ENCODE data around the gene TBL1X. TPM values are rescaled to one million over a fixed set of nuclear protein-coding genes. Genes with fewer than 3 reads are reported as not detected.
A peak's percentile ranks its signal among the peaks of the same experiment; 100 is the strongest.

Gene TBL1X
- total and polyA plus RNA-seq, 2 of the 8 experiments (the other 6 are each of a cell fraction or from before 2014, with no cell fraction given): 13.3 to 25.6 TPM

DNA sequence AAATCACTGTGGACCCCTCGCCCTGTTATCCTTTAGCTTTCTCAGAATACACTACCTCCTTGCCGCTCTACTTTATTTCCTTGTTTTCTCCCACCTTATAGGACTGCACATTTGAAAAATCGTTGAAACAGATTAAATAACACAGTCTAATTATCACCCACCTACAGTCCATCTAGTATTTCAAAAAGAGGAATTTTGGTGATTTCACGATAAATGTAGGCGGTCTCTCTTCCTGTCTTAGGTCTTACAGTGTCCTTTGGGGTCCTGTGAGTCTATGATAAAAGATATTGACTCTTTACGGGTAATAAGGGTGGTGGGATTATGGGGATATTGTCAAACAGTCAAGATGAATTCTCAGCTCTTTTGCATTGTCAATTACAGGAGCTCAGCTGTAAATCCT lies 2.4 kb upstream of the TBL1X start:
- H3K27ac ChIP-seq (ENCODE audit: low read depth, low read length): no peak overlapping the region
- no peak for TF ChIP-seq HDAC6 (IDR thresholded peaks at IDR 0.05; ENCODE audit: low read depth, low read length)
- no peak for TF ChIP-seq GTF2F1 (IDR thresholded peaks at IDR 0.05; ENCODE audit: borderline replicate concordance, low read depth, low read length)
- TF ChIP-seq RXRA (IDR thresholded peaks at IDR 0.05; ENCODE audit: insufficient read depth, low read depth, low read length): no peak
- no peak for TF ChIP-seq JUND (IDR thresholded peaks at IDR 0.05; ENCODE audit: low read length)
- TF ChIP-seq CEBPB (IDR thresholded peaks at IDR 0.05; ENCODE audit: low read depth, low read length): no peak
- TF ChIP-seq RBBP5 (IDR thresholded peaks at IDR 0.05; ENCODE audit: borderline replicate concordance, low read depth, low read length): no peak
- TF ChIP-seq, protein P1, sequence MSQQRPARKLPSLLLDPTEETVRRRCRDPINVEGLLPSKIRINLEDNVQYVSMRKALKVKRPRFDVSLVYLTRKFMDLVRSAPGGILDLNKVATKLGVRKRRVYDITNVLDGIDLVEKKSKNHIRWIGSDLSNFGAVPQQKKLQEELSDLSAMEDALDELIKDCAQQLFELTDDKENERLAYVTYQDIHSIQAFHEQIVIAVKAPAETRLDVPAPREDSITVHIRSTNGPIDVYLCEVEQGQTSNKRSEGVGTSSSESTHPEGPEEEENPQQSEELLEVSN (IDR thresholded peaks at IDR 0.05): no peak
- TF ChIP-seq CBX8 (IDR thresholded peaks at IDR 0.05; ENCODE audit: borderline replicate concordance, low read depth, low read length): no peak
- TF ChIP-seq, protein P2, sequence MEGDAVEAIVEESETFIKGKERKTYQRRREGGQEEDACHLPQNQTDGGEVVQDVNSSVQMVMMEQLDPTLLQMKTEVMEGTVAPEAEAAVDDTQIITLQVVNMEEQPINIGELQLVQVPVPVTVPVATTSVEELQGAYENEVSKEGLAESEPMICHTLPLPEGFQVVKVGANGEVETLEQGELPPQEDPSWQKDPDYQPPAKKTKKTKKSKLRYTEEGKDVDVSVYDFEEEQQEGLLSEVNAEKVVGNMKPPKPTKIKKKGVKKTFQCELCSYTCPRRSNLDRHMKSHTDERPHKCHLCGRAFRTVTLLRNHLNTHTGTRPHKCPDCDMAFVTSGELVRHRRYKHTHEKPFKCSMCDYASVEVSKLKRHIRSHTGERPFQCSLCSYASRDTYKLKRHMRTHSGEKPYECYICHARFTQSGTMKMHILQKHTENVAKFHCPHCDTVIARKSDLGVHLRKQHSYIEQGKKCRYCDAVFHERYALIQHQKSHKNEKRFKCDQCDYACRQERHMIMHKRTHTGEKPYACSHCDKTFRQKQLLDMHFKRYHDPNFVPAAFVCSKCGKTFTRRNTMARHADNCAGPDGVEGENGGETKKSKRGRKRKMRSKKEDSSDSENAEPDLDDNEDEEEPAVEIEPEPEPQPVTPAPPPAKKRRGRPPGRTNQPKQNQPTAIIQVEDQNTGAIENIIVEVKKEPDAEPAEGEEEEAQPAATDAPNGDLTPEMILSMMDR (IDR thresholded peaks at IDR 0.05; ENCODE audit: control extremely low read depth in 1 of 3, insufficient read depth in 1 of 3, low read depth in 1 of 3, low read length in 3 of 3): no peak
- TF ChIP-seq POLR2AphosphoS5 (IDR thresholded peaks at IDR 0.05; ENCODE audit: low read depth, low read length): no peak

More for the DNA sequence above, 2.4 kb upstream of the TBL1X start:
- H4K8ac ChIP-seq (ENCODE audit: extremely low read depth, insufficient read depth, low read length): no peak overlapping the region
- no peak overlapping the region for H2BK120ac ChIP-seq (replicated peaks; ENCODE audit: low read depth, low read length)
- no peak overlapping the region for H2AK5ac ChIP-seq (ENCODE audit: low read depth, low read length)
- H3K4ac ChIP-seq (replicated peaks; ENCODE audit: insufficient read length, low read depth, low read length): no peak overlapping the region
- no peak overlapping the region for H3K4me3 ChIP-seq (ENCODE audit: extremely low read depth in 1 of 4, insufficient read depth in 2 of 4, low read depth in 3 of 4, low read length in 4 of 4)
- FAIRE-seq (no peak), DNase-seq (ENCODE audit: low read depth in 1 of 2, low spot score in 2 of 2) (no peak)
- H2BK15ac ChIP-seq (ENCODE audit: low read length): no peak overlapping the region
- no peak overlapping the region for H3K14ac ChIP-seq (ENCODE audit: insufficient read length)
- POLR2A ChIA-PET (ENCODE audit: partially characterized antibody): interaction anchor here (0.6 to 1.6 kb wide), 6 partner anchors 72 to 258 kb away, joined by 3 to 11 read pairs (median 4); no protein-coding TSS in a partner anchor
- 0 out of 2 replicates have a peak overlapping the region, but pooled peaks have one; percentile 52 for H2BK5ac ChIP-seq (ENCODE audit: low read depth, low read length)
- 0 out of 2 replicates have a peak overlapping the region, but pooled peaks have one; percentile 29 for H2AFZ ChIP-seq (ENCODE audit: low read length)
- H3K23me2 ChIP-seq (ENCODE audit: low read depth, low read length): peaks cover 10% of the 10 kb centered on the region; the same call in 1 of the 2 replicates
- no peaks in the 10 kb centered on the region for H3K9me3 ChIP-seq (ENCODE audit: insufficient read depth in 2 of 2, low read depth in 1 of 2, low read length in 1 of 2)
- H2BK12ac ChIP-seq (ENCODE audit: low read depth, low read length): no peak overlapping the region; the same call in 1 of the 2 replicates
- no peak overlapping the region for H3K23ac ChIP-seq (ENCODE audit: insufficient read length)
- no peak overlapping the region for H2BK20ac ChIP-seq (ENCODE audit: low read length)
- H3K79me2 ChIP-seq (ENCODE audit: control insufficient read depth in 1 of 2, insufficient read depth in 2 of 2, low read length in 2 of 2): peaks cover 0 to 13% of the 10 kb centered on the region in 2 experiments; a peak in 2 of 4 replicates
- H3K27me3 ChIP-seq (replicated peaks in 1 of 4; ENCODE audit: control insufficient read depth in 3 of 4, extremely low read depth in 1 of 4, insufficient read depth in 3 of 4, low read length in 3 of 4): no peaks in the 10 kb centered on the region
- H3K9ac ChIP-seq (replicated peaks in 1 of 4; ENCODE audit: extremely low read depth in 1 of 4, low read depth in 3 of 4, low read length in 3 of 4): no peak overlapping the region
- H3K36me3 ChIP-seq (ENCODE audit: control insufficient read depth in 2 of 4, insufficient read depth in 4 of 4, low read length in 3 of 4): no peaks in the 10 kb centered on the region
- H3K18ac ChIP-seq (ENCODE audit: extremely low read depth, low read length): no peak overlapping the region
- peaks cover 0 to 8% (median 0%) of the 10 kb centered on the region in 4 experiments; a peak in 2 of 7 replicates for H3K4me1 ChIP-seq (replicated peaks in 1 of 4; ENCODE audit: control insufficient read depth in 3 of 4, insufficient read depth in 4 of 4, low read length in 3 of 4)
- H3K79me1 ChIP-seq (ENCODE audit: low read depth, low read length): no peaks in the 10 kb centered on the region
- no peak overlapping the region for H3K56ac ChIP-seq (replicated peaks; ENCODE audit: insufficient read length, low read depth, low read length)
- CTCF ChIA-PET (ENCODE audit: partially characterized antibody): interaction anchor here (0.9 kb wide), 1 partner anchor 108 kb away, joined by 3 read pairs; no protein-coding TSS in a partner anchor
- 61% methylated on average over 6 of the region's 6 CpGs; no CpG with 5 or more reads in 1 of the 2 experiments for WGBS, 2 experiments (ENCODE audit: extremely low coverage in 1 of 2, insufficient coverage in 1 of 2, insufficient read length in 1 of 2, insufficient replicate concordance in 2 of 2, low coverage in 1 of 2, low lambda C conversion rate in 2 of 2, missing lambda C conversion rate in 1 of 2)
- H4K20me1 ChIP-seq (replicated peaks in 1 of 2; ENCODE audit: control insufficient read depth in 1 of 2, insufficient read depth in 2 of 2, low read length in 2 of 2): peaks cover 0 to 1% of the 10 kb centered on the region in 2 experiments
- peak overlapping the region in 1 of 2 experiments; percentile 26; a peak in 2 of 4 replicates for H3K4me2 ChIP-seq (ENCODE audit: insufficient read depth in 1 of 2, low read depth in 2 of 2, low read length in 2 of 2)
- H4K91ac ChIP-seq (replicated peaks; ENCODE audit: insufficient read length, low read length): no peak overlapping the region
- peak overlapping the region; percentile 61 for H4K5ac ChIP-seq (ENCODE audit: insufficient read length, low read depth, low read length)

Data from H1 (cell line).